ENCODE measurements around the gene UMODL1. TPM values are rescaled to one million over a fixed set of nuclear protein-coding genes. Genes with fewer than 3 reads are reported as not detected.

The UMODL1 gene
- total RNA-seq, 1 experiment from 2014 or later: 0.18 TPM

GRCh38 chr21:42102076-42102475 lies 31.0 kb downstream of the UMODL1 start:
- H3K4me3 ChIP-seq (ENCODE audit: low read depth in 2 of 2, low read length in 2 of 2): no peak overlapping the region
- POLR2A ChIA-PET: no interaction called here
- no peaks in the 10 kb centered on the region for H3K9me3 ChIP-seq (ENCODE audit: control insufficient read depth, insufficient read depth, low read depth, low read length)
- H3K27ac ChIP-seq (ENCODE audit: low read length): no peak overlapping the region
- no peaks in the 10 kb centered on the region for H3K36me3 ChIP-seq (ENCODE audit: control insufficient read depth, insufficient read depth, low read length)
- CTCF ChIA-PET: interaction anchor here (0.9 kb wide), 1 partner anchor 200 kb away, joined by 3 read pairs; no protein-coding TSS in a partner anchor
- H3K27me3 ChIP-seq (ENCODE audit: control insufficient read depth, insufficient read depth, low read length): no peaks in the 10 kb centered on the region
- BruUV-seq (replicated peaks): no TSS peak
- ATAC-seq: no peak
- no peak for DNase-seq (ENCODE audit: low read depth, low spot score)
- intact Hi-C loops (cut with micrococcal nuclease; ENCODE audit: unreplicated experiment): loop anchor here (10.0 kb wide), 2 partner anchors 67 to 167 kb away; no protein-coding TSS in a partner anchor
- TF ChIP-seq SIN3A (IDR thresholded peaks at IDR 0.05; ENCODE audit: borderline replicate concordance, insufficient read depth, low read depth, low read length) (no peak), POLR2AphosphoS5 (IDR thresholded peaks at IDR 0.05; ENCODE audit: low read depth, low read length) (no peak)
- TF ChIP-seq, protein P1, sequence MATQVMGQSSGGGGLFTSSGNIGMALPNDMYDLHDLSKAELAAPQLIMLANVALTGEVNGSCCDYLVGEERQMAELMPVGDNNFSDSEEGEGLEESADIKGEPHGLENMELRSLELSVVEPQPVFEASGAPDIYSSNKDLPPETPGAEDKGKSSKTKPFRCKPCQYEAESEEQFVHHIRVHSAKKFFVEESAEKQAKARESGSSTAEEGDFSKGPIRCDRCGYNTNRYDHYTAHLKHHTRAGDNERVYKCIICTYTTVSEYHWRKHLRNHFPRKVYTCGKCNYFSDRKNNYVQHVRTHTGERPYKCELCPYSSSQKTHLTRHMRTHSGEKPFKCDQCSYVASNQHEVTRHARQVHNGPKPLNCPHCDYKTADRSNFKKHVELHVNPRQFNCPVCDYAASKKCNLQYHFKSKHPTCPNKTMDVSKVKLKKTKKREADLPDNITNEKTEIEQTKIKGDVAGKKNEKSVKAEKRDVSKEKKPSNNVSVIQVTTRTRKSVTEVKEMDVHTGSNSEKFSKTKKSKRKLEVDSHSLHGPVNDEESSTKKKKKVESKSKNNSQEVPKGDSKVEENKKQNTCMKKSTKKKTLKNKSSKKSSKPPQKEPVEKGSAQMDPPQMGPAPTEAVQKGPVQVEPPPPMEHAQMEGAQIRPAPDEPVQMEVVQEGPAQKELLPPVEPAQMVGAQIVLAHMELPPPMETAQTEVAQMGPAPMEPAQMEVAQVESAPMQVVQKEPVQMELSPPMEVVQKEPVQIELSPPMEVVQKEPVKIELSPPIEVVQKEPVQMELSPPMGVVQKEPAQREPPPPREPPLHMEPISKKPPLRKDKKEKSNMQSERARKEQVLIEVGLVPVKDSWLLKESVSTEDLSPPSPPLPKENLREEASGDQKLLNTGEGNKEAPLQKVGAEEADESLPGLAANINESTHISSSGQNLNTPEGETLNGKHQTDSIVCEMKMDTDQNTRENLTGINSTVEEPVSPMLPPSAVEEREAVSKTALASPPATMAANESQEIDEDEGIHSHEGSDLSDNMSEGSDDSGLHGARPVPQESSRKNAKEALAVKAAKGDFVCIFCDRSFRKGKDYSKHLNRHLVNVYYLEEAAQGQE (IDR thresholded peaks at IDR 0.05; ENCODE audit: insufficient read depth in 1 of 2, low read depth in 2 of 2, low read length in 1 of 2): no peak
- in situ Hi-C loops (cut with HindIII; ENCODE audit: low pct_unique_long_range_greater_than_20kb, low sequenced_read_pairs): no loop called here
- 0 out of 2 replicates have a peak, but pooled peaks cover 10% of the 10 kb centered on the region for H3K4me1 ChIP-seq (ENCODE audit: control insufficient read depth, insufficient read depth, low read length)

DNA sequence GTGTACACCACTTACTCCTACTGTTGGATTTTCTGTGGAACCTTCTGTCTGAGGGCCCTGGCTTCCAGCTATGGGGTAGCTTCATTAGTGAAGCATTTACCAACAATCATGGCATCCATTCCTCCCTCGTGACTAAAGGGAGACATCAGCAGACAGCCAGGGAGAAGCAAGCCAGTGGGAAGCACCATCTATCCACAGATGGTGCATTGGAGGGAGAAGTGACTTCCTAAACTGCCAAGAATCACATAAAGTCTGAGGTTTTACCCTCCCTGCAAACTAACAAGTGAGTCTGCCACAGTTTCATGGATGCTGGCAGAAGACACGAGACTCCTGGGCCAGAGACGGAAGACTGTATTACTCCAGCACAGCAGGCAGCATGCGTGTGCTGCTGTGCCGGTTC lies 31.4 kb downstream of the UMODL1 start:
- H3K36me3 ChIP-seq (ENCODE audit: control insufficient read depth, insufficient read depth, low read length): no peaks in the 10 kb centered on the region
- no peak for ATAC-seq
- no peak overlapping the region for H3K27ac ChIP-seq (ENCODE audit: low read length)
- POLR2A ChIA-PET: no interaction called here
- no TSS peak for BruUV-seq (replicated peaks)
- H3K4me1 ChIP-seq (ENCODE audit: control insufficient read depth, insufficient read depth, low read length): 0 out of 2 replicates have a peak, but pooled peaks cover 5% of the 10 kb centered on the region
- CTCF ChIA-PET: no interaction called here
- H3K27me3 ChIP-seq (ENCODE audit: control insufficient read depth, insufficient read depth, low read length): no peaks in the 10 kb centered on the region
- no peaks in the 10 kb centered on the region for H3K9me3 ChIP-seq (ENCODE audit: control insufficient read depth, insufficient read depth, low read depth, low read length)
- in situ Hi-C loops (cut with HindIII; ENCODE audit: low pct_unique_long_range_greater_than_20kb, low sequenced_read_pairs) (no loop called here), intact Hi-C loops (cut with micrococcal nuclease; ENCODE audit: unreplicated experiment) (loop anchor here (10.0 kb wide), 2 partner anchors 68 to 168 kb away; no protein-coding TSS in a partner anchor)
- no peak overlapping the region for H3K4me3 ChIP-seq (ENCODE audit: low read depth in 2 of 2, low read length in 2 of 2)
- no peak for DNase-seq (ENCODE audit: low read depth, low spot score)
- TF ChIP-seq POLR2AphosphoS5 (IDR thresholded peaks at IDR 0.05; ENCODE audit: low read depth, low read length): no peak
- TF ChIP-seq TCF7L2 (IDR thresholded peaks at IDR 0.05; ENCODE audit: low read depth, low read length): no peak
- no peak for TF ChIP-seq SIN3A (IDR thresholded peaks at IDR 0.05; ENCODE audit: borderline replicate concordance, insufficient read depth, low read depth, low read length)
- TF ChIP-seq, protein P1 (IDR thresholded peaks at IDR 0.05; ENCODE audit: insufficient read depth in 1 of 2, low read depth in 2 of 2, low read length in 1 of 2): no peak
- TF ChIP-seq, protein P2, sequence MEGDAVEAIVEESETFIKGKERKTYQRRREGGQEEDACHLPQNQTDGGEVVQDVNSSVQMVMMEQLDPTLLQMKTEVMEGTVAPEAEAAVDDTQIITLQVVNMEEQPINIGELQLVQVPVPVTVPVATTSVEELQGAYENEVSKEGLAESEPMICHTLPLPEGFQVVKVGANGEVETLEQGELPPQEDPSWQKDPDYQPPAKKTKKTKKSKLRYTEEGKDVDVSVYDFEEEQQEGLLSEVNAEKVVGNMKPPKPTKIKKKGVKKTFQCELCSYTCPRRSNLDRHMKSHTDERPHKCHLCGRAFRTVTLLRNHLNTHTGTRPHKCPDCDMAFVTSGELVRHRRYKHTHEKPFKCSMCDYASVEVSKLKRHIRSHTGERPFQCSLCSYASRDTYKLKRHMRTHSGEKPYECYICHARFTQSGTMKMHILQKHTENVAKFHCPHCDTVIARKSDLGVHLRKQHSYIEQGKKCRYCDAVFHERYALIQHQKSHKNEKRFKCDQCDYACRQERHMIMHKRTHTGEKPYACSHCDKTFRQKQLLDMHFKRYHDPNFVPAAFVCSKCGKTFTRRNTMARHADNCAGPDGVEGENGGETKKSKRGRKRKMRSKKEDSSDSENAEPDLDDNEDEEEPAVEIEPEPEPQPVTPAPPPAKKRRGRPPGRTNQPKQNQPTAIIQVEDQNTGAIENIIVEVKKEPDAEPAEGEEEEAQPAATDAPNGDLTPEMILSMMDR (IDR thresholded peaks at IDR 0.05): no peak
